Gastroesophageal sphincter (tissue), 4 donors: ENCODE results near the gene MMP7. TPM values are rescaled to one million over a fixed set of nuclear protein-coding genes. Genes with fewer than 3 reads are reported as not detected.

Experiments used
- ATAC-seq: fragments of 150-250 bp; one replicate; pipeline ENCODE4 v1.9.1; 2016; ENCODE audit warnings: mild to moderate bottlenecking, moderate library complexity
- H3K27ac ChIP-seq, 4 donors: fragments of 200-600 bp; sonication (generic) in 3 of 4; 1 replicate in 3 of 4; 2 replicates in 1 of 4; pipeline ENCODE4 v1.5.1; 2016 to 2019
- H3K27me3 ChIP-seq: fragments of 200-600 bp; sonication (generic); one replicate; pipeline ENCODE4 v1.5.1; 2019
- H3K36me3 ChIP-seq, 2 donors: fragments of 200-600 bp; sonication (generic); one replicate each; pipeline ENCODE4 v1.5.1; 2019; ENCODE audit warnings: control low read depth in 1 of 2
- H3K4me1 ChIP-seq, 3 donors: fragments of 200-600 bp; sonication (generic); 1 replicate in 2 of 3; 2 replicates in 1 of 3; pipeline ENCODE4 v1.5.1; 2016 to 2019; ENCODE audit warnings: control low read depth in 2 of 3
- H3K4me3 ChIP-seq, 2 donors: fragments of 200-600 bp; sonication (generic); one replicate each; pipeline ENCODE4 v1.5.1; 2019; ENCODE audit warnings: mild to moderate bottlenecking in 1 of 2, moderate library complexity in 1 of 2
- H3K9me3 ChIP-seq, 3 donors: fragments of 200-600 bp; sonication (generic); one replicate each; pipeline ENCODE4 v1.5.1; 2017 to 2019; ENCODE audit warnings: control low read depth in 2 of 3
- EP300 ChIP-seq: sonication (generic); formaldehyde crosslinking; IDR thresholded peaks from one replicate; pipeline ENCODE4 v1.6.1; 2017; ENCODE audit warnings: antibody characterized with exemption, mild to moderate bottlenecking
- POLR2A ChIP-seq, 2 donors: fragments of 450-650 bp; IDR thresholded peaks; one replicate each; pipeline ENCODE4 v1.6.1; 2017; ENCODE audit warnings: antibody characterized with exemption in 2 of 2, mild to moderate bottlenecking in 2 of 2, moderate library complexity in 1 of 2
- POLR2AphosphoS5 ChIP-seq: sonication (generic); formaldehyde crosslinking; IDR thresholded peaks from one replicate; pipeline ENCODE4 v1.6.1; 2017; ENCODE audit warnings: antibody characterized with exemption
- WGBS, 2 donors: methylation state at CpG; one replicate each; pipeline ENCODE4 v1.1.5; 2018; ENCODE audit warnings: low coverage in 1 of 2; 5-methylcytosine and 5-hydroxymethylcytosine counted together
- total RNA-seq, 4 donors: library from RNA; depleted of rRNA; stranded (reverse); fragments of >200 nt; gene quantifications; one replicate each; pipeline ENCODE4 v1.1.0, GENCODE V29; 2016
- TF ChIP-seq, protein P1 (sequence below), 4 experiments: fragments of 200-600 bp in 2 of 4; fragments of 450-650 bp in 2 of 4; sonication (generic) in 1 of 4; IDR thresholded peaks; one replicate each; pipeline ENCODE4 v1.5.1; 2017 to 2019; ENCODE audit warnings: antibody characterized with exemption in 4 of 4, mild to moderate bottlenecking in 2 of 4, moderate library complexity in 2 of 4

The MMP7 gene
- total RNA-seq, 4 donors from 2014 or later = 36.7 TPM; not detected in 3

DNA sequence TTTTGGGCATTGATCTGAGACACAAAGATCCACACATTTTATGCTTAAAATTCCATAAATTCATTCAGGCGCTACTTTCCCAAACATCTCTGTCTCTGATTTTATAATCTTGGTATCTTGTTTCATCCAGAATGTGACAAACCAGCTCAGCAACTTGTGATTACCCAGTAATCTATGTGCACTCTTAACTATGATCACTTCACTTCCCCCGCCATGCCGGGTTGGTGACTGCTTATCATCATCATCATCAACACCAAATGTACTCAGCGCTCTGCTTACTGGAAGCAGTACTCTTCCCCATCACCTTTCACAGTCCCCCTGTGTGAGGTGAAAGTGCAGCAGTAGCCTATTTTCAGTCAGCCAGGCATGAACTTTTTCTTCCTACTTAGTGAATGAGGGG lies 15.2 kb upstream of the MMP7 start:
- no peak overlapping the region for H3K27ac ChIP-seq
- H3K4me1 ChIP-seq = no peaks in the 10 kb centered on the region
- no peak overlapping the region for H3K4me3 ChIP-seq
- H3K36me3 ChIP-seq = no peaks in the 10 kb centered on the region
- TF ChIP-seq EP300 (no peak), POLR2AphosphoS5 (no peak), POLR2A (IDR thresholded peaks at IDR 0.05) (no peak)
- TF ChIP-seq, protein P1, sequence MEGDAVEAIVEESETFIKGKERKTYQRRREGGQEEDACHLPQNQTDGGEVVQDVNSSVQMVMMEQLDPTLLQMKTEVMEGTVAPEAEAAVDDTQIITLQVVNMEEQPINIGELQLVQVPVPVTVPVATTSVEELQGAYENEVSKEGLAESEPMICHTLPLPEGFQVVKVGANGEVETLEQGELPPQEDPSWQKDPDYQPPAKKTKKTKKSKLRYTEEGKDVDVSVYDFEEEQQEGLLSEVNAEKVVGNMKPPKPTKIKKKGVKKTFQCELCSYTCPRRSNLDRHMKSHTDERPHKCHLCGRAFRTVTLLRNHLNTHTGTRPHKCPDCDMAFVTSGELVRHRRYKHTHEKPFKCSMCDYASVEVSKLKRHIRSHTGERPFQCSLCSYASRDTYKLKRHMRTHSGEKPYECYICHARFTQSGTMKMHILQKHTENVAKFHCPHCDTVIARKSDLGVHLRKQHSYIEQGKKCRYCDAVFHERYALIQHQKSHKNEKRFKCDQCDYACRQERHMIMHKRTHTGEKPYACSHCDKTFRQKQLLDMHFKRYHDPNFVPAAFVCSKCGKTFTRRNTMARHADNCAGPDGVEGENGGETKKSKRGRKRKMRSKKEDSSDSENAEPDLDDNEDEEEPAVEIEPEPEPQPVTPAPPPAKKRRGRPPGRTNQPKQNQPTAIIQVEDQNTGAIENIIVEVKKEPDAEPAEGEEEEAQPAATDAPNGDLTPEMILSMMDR (IDR thresholded peaks at IDR 0.05) = no peak
- ATAC-seq = no peak
- no peaks in the 10 kb centered on the region for H3K27me3 ChIP-seq
- no peaks in the 10 kb centered on the region for H3K9me3 ChIP-seq
- WGBS, 2 donors = 76 to 97% methylated on average over 4 of the region's 4 CpGs

- no peak for TF ChIP-seq POLR2A (IDR thresholded peaks at IDR 0.05)
- TF ChIP-seq, protein P1 (IDR thresholded peaks at IDR 0.05) = no peak
- TF ChIP-seq POLR2AphosphoS5 = no peak
- TF ChIP-seq EP300 = no peak
- Histone ChIP-seq H3K36me3 (no peaks in the 10 kb centered on the region), H3K4me1 (no peaks in the 10 kb centered on the region), H3K27ac (no peak overlapping the region), H3K4me3 (no peak overlapping the region), H3K27me3 (no peaks in the 10 kb centered on the region), H3K9me3 (no peaks in the 10 kb centered on the region)
- 70% methylated on average over 1 of the region's 1 CpG; no CpG with 5 or more reads in 1 of the 2 donors for WGBS, 2 donors
- ATAC-seq = no peak
Measured at GRCh38 chr11:102544594-102544993, 14.0 kb upstream of the MMP7 start.

DNA sequence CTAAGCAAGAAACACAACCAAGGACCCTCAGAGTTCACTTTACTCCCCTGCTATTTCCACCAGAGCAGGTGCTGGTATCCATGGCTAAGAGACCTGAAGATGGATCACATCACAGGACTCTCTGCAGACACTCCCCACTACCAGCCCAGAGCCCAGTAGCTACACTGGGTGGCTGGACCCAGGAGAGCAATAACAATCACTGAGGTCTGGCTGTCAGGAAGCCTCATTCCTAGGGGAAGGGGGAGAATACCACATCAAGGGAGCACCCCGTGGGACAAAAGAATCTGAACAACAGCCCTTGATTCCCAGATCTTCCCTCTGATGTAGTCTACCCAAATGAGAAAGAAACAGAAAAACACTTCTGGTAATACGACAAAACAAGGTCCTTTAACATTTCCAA lies 9.0 kb upstream of the MMP7 start:
- peaks cover 4% of the 10 kb centered on the region for H3K27me3 ChIP-seq

GRCh38 chr11:102538932-102539331 lies 8.4 kb upstream of the MMP7 start:
- Histone ChIP-seq H3K36me3 (no peaks in the 10 kb centered on the region), H3K4me1 (no peaks in the 10 kb centered on the region), H3K27ac (no peak overlapping the region), H3K4me3 (no peak overlapping the region), H3K9me3 (no peaks in the 10 kb centered on the region), H3K27me3 (peaks cover 4% of the 10 kb centered on the region)
- ATAC-seq = no peak
- 93% methylated on average over 3 of the region's 4 CpGs; no CpG with 5 or more reads in 1 of the 2 donors for WGBS, 2 donors
- TF ChIP-seq POLR2A (IDR thresholded peaks at IDR 0.05) = no peak
- TF ChIP-seq, protein P1 (IDR thresholded peaks at IDR 0.05) = no peak

More for the DNA sequence above, 9.0 kb upstream of the MMP7 start:
- Histone ChIP-seq H3K9me3 (no peaks in the 10 kb centered on the region), H3K4me1 (no peaks in the 10 kb centered on the region), H3K4me3 (no peak overlapping the region), H3K36me3 (no peaks in the 10 kb centered on the region), H3K27ac (no peak overlapping the region)
- TF ChIP-seq POLR2AphosphoS5 = no peak
- ATAC-seq = no peak
- 71 to 92% methylated on average over 1 to 2 of the region's 2 CpGs for WGBS, 2 donors

DNA sequence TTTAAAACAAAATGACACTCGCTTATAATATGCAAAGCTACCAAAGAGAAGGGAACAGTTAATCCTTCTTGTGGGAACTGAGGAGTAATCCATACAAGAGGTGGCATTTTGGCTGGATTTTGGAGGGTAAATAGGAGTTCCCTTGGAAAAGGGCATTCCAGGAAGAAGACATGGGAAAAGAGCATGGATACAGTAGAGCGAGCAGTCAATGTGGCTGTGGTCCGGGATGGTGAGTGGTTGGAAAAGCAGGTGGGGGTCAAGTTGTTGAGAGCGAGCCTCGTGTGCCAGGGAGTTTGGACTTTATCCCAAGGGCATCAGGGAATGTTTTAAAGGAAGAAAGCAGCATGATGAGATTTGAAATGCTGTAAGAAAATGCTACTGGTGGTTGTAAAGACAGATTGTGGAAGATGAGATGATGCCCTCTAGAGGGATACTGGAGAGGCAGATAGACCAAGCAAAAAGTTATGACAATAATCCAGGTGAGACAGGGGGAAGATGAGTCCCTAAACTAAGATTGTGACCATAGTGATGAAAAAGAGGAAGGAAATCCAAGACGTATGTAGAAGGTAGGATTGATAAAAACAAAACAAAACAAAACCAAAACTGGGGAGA lies 3.8 kb upstream of the MMP7 start:
- Histone ChIP-seq H3K4me1 (no peaks in the 10 kb centered on the region), H3K4me3 (no peak overlapping the region), H3K27me3 (peaks cover 4% of the 10 kb centered on the region), H3K9me3 (no peaks in the 10 kb centered on the region), H3K27ac (no peak overlapping the region), H3K36me3 (no peaks in the 10 kb centered on the region)
- TF ChIP-seq POLR2A (IDR thresholded peaks at IDR 0.05) (no peak), POLR2AphosphoS5 (no peak), EP300 (no peak)
- ATAC-seq = no peak
- 68 to 78% methylated on average over 6 of the region's 6 CpGs for WGBS, 2 donors

DNA sequence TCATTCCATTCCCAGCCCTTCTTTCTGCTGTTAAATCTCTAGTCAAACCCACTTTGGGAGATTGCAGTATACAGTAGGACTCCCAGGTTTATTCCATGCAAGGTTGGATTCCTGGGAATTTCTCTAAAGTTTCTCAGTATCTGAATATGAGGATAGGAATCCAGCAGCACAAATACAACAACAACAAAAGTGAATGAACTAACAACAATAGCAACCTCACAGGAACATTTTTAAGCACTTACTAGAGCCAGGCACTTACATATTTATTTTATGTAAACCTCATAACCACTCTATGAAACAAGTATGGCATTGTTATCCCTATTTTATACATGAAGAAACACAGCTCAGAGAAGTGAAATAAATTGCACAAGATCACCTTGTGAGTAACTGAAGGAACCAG lies 1.9 kb downstream of the MMP7 start:
- Histone ChIP-seq H3K4me1 (no peaks in the 10 kb centered on the region), H3K27ac (no peak overlapping the region), H3K4me3 (no peak overlapping the region), H3K9me3 (no peaks in the 10 kb centered on the region), H3K36me3 (no peaks in the 10 kb centered on the region), H3K27me3 (no peaks in the 10 kb centered on the region)
- ATAC-seq = no peak
- no peak for TF ChIP-seq POLR2AphosphoS5
- TF ChIP-seq EP300 = no peak
- no peak for TF ChIP-seq POLR2A (IDR thresholded peaks at IDR 0.05)
- TF ChIP-seq, protein P1 (IDR thresholded peaks at IDR 0.05) = no peak
